Dedifferentiated amniotic fluid mesenchymal stem cell (primary cell): Measurements from ENCODE around the gene LRRC47.
A peak's percentile ranks its signal among the peaks of the same experiment; 100 is the strongest.
"Not testable (repeated sequence)": the region's sequence is repeated elsewhere in the genome, so short reads cannot be mapped to it uniquely, and the experiment has no call there.

ENCODE experiments used
- DNase-seq: peaks from one replicate; pipeline ENCODE4 v3.0.0-alpha.2; 2016; ENCODE audit errors: extremely low spot score

Gene LRRC47

GRCh38 chr1:3772027-3772714 lies 24.1 kb downstream of the LRRC47 start:
- peak; percentile 14 for DNase-seq

- no peak for DNase-seq
Observed at GRCh38 chr1:3771108-3772026, 24.9 kb downstream of the LRRC47 start.

DNA sequence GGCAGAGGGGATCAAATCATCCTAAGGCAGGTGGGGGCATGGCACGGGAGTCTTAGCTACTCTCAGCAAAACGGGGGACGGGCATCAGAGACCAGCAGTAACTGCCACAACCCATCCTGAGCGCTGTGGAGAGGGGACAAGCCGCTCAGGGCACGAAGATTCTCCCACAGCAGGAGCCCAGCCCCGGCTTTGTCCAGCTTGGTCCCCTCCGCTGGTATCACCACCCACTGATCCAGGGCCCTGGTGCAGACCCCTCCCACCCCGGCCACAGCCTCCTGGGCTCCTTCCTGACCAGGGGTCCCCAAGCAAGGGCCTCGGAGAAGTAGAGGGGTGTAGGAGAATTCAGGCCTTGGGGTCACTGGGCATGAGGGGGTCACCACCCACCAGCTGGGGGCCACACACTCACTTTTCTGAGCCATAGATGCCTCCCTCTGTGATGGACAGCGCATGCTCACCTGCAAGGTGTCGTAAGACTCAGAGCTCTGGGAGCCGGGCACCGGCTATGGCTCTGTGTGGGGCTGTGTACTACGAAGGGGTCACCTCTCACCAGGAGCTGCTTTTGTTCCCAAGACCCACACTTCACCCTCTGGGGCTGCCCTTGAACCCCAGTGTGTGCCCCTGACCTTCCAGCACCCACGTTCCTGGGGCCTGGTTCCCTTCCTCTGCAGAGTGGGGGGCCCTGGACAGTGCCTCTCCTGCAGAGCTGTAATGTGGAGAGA lies 26.1 kb downstream of the LRRC47 start:
- DNase-seq, result no peak

- no peak for DNase-seq
Observed at GRCh38 chr1:3768811-3769390, 27.4 kb downstream of the LRRC47 start.

- no peak for DNase-seq
Observed at GRCh38 chr1:3767328-3767925, 28.9 kb downstream of the LRRC47 start.

- no peak for DNase-seq
Observed at GRCh38 chr1:3763351-3764125, 32.8 kb downstream of the LRRC47 start.

DNA sequence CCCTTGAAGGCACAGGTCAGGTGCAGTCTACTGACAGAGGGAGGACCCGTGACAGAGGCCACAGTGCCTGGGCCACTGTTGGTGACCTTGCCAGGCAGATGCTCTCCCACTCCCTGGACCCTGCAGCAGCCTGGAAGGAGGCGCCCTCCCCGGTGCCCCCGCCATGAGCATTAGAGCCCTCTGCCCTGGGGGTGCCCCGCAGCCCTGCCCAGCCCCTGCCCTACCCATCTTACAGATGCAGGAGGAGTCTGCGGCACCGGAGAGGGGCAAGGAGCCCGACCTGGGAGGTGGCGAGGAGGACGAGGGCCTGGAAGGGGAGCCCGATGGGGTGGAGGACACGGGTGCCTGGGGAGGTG lies 33.4 kb downstream of the LRRC47 start:
- no peak for DNase-seq

- no peak for DNase-seq
Observed at GRCh38 chr1:3762151-3762872, 34.0 kb downstream of the LRRC47 start.

DNA sequence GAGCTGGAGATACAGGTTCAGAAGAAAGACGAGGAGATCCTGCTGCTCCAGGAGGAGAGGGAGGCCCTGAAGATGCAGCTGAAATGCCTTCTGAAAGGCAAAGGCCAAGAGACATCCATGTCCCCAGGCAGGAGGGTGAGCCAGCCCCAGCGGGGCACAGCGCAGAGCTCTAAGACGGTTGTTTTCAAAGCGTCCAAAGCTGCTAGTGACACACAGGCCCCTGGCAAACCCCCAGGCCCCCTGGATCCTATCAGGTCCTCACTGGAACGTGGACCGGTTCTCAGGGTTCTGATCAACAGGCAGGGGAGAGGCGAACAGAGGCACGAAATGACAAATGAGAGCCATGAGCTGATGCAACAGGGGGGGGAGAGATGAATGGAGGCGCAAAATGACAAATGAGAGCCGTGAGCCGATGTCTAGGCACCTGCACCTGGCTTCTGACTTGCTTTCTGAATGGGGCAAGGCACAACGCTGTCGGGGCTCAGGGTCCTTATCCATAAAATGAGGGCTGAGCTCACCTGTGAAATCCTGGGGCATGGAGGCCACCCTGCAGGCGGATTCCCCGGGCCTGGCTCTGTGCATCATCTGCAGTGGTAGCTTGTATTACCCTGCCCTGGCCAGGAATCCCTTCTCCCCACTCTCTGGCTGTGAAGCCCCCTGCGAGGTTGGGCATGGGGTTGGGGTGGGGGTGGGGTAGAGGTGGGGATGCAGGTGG lies 34.8 kb downstream of the LRRC47 start:
- DNase-seq, result no peak

- DNase-seq, result no peak
Observed at GRCh38 chr1:3759796-3760195, 36.5 kb downstream of the LRRC47 start.

DNA sequence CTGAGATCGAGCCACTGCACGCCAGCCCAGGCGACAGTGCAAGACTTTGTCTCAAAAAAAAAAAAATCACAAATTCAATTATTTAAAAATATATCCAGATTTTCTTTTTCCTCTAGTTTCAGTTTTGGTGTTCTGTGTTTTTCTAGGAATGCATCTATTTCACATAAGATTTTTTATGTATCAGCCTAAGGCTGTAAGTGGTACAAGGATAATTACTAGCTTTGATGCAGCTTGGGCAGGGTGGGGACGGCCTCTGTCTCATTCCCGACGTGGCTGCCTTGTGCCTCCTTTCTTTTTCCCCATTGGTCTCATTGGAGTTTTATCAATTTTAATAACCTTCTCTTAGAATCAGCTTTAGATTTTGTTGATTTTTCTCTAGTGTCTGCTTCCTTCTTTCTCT lies 37.1 kb downstream of the LRRC47 start:
- DNase-seq, result no peak

GRCh38 chr1:3756394-3756793 lies 39.9 kb downstream of the LRRC47 start:
- no peak for DNase-seq

- DNase-seq, result no peak
Observed at GRCh38 chr1:3753656-3754454, 42.4 kb downstream of the LRRC47 start.

DNA sequence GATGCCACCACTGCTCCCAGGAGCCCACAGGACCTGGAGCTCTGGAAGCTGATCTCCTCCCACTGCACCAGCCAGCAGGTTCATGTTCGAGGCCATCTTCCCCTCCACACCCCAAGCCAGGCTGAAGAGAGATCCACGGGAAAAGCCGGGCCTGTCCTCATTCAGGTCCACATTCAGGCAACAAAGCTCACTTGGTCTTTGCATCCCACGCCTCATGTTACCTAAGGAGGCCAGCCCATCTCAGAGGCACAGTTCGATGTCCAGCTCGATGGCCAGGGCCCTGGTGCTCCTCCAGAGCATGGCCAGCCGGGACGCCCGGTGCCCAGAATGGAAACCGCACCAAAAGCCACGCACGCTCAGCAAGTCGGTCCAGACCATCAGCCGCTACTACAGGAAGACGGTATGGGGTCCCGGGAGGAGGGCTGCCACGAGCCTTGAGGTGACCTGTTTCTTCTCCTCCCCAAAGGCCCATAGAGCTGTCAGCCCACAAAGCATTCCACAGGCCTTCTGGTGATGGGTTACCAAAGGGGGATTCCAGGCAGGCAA lies 43.8 kb downstream of the LRRC47 start, which contains the start of gene CCDC27:
Gene CCDC27, plus strand, starts transcription at position 51 of the 546 bp plus-strand sequence. Its CDS starts 32 bp downstream, at position 83.
- DNase-seq, result no peak

DNA sequence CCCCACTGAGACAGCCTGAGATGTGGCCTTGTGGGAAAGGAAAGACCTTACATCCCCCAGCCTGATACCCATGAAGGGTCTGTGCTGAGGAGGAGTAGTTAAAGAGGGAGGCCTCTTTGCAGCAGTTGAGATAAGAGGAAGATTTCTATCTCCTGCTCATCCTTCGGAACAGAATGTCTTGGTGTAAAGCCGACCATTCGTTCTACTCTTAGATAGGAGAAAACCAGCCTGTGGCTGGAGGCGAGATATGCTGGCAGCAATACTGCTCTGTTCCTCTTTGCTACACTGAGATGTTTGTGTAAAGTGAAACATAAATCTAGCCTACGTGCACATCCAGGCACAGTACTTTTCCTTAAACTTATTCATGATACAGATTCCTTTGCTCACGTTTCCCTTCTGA lies 45.6 kb downstream of the LRRC47 start:
- no peak for DNase-seq

DNA sequence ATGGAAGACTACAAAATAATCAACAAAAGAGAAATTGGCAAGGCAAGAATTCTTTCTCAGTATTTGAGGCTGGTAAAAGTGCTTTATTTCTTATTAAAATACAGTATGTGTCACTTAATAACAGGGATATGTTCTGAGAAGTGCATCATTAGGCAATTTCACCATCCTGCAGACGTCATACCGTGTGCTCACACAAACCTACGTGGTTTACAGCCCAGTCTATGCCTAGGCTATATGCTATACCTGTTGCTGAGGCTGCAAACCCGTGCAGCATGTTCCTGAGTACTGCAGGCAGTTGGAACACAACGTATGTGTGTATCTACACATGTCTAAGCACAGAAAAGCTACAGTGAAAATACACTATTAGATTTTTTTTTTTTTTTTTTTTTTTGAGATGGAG lies 46.8 kb downstream of the LRRC47 start:
- no peak for DNase-seq

DNA sequence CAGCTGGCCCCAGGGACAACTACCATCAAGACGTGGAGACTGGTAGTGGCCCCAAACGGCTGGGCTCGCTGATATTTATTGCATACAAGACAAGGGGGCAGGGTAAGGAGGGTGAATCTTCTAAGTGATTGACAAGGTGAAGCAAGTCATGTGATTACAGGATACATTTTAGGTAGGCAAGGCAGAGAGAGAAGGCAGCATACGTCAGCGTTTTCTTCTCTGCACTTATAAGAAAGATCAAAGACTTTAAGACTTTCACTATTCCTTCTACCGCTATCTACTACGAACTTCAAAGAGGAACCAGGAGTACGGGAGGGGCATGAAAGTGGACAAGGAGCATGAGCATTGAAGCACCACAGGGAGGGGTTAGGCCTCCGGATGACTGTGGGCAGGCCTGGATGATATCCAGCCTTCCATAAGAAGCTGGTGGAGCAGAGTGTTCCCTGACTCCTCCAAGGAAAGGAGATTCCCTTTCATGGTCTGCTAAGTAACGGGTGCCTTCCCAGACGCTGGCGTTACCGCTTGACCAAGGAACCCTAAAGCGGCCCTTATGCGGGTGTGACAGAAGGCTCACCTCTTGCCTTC lies 47.9 kb downstream of the LRRC47 start:
- not testable (repeated sequence) for DNase-seq

- DNase-seq, result no peak
Observed at GRCh38 chr1:3747903-3748302, 48.4 kb downstream of the LRRC47 start.
